Neural progenitor cell (in vitro differentiated cells): ENCODE results near the gene PPP1CA. TPM values are rescaled to one million over a fixed set of nuclear protein-coding genes. Genes with fewer than 3 reads are reported as not detected.

Experiments
- DNase-seq: peaks from one replicate; pipeline ENCODE4 v3.0.0-alpha.2; 2016; ENCODE audit warnings: low spot score
- H2AFZ ChIP-seq: fragments of 200-600 bp; sonication (generic); replicated peaks from 2 replicates; pipeline ENCODE4 v1.6.1; 2016; ENCODE audit warnings: antibody characterized with exemption
- H3F3A ChIP-seq: fragments of 200-600 bp; sonication (generic); 2 replicates; pipeline ENCODE4 v1.6.1; 2016; ENCODE audit warnings: antibody characterized with exemption, low read depth
- H3K27ac ChIP-seq: fragments of 200-600 bp; sonication (generic); 2 replicates; pipeline ENCODE4 v1.5.1; 2016; ENCODE audit warnings: mild to moderate bottlenecking
- H3K27me3 ChIP-seq: fragments of 200-600 bp; sonication (generic); 2 replicates; pipeline ENCODE4 v1.6.1; 2016; ENCODE audit warnings: mild to moderate bottlenecking, moderate library complexity
- H3K36me3 ChIP-seq: fragments of 200-600 bp; sonication (generic); 2 replicates; pipeline ENCODE4 v1.5.1; 2016
- H3K4me1 ChIP-seq: fragments of 200-600 bp; sonication (generic); 2 replicates; pipeline ENCODE4 v1.6.1; 2016; ENCODE audit warnings: mixed run types
- H3K4me2 ChIP-seq: fragments of 200-600 bp; sonication (generic); 2 replicates; pipeline ENCODE4 v1.6.1; 2016
- H3K4me3 ChIP-seq: fragments of 200-600 bp; sonication (generic); 2 replicates; pipeline ENCODE4 v1.5.1; 2016
- H3K79me2 ChIP-seq: fragments of 200-600 bp; sonication (generic); 2 replicates; pipeline ENCODE4 v1.6.1; 2016; ENCODE audit warnings: low read depth
- H3K9ac ChIP-seq: fragments of 200-600 bp; sonication (generic); 2 replicates; pipeline ENCODE4 v1.6.1; 2016
- H3K9me3 ChIP-seq: fragments of 200-600 bp; sonication (generic); 2 replicates; pipeline ENCODE4 v1.5.1; 2016; ENCODE audit warnings: low read depth
- H4K20me1 ChIP-seq: fragments of 200-600 bp; sonication (generic); 2 replicates; pipeline ENCODE4 v1.6.1; 2016; ENCODE audit warnings: low read depth
- H3K27ac Mint-ChIP-seq: 3 replicates; pipeline ENCODE4 v1.8.0; 2021; ENCODE audit warnings: mixed read lengths
- H3K27me3 Mint-ChIP-seq: 2 replicates; pipeline ENCODE4 v1.8.0; 2022; ENCODE audit warnings: low read depth, mild to moderate bottlenecking, inconsistent platforms, moderate library complexity, mixed read lengths; ENCODE audit not compliant: insufficient read depth
- H3K36me3 Mint-ChIP-seq: 3 replicates; pipeline ENCODE4 v1.8.0; 2021; ENCODE audit warnings: mixed read lengths
- H3K4me1 Mint-ChIP-seq: 3 replicates; pipeline ENCODE4 v1.8.0; 2021; ENCODE audit warnings: mixed read lengths
- H3K4me3 Mint-ChIP-seq: 3 replicates; pipeline ENCODE4 v1.8.0; 2021; ENCODE audit warnings: mild to moderate bottlenecking, moderate library complexity, mixed read lengths
- H3K9me3 Mint-ChIP-seq: 3 replicates; pipeline ENCODE4 v1.8.0; 2020; ENCODE audit warnings: mixed read lengths
- EZH2 ChIP-seq: fragments of 200-600 bp; sonication (generic); IDR thresholded peaks from 2 replicates; pipeline ENCODE4 v1.6.1; 2017; ENCODE audit warnings: antibody characterized with exemption, mild to moderate bottlenecking, moderate library complexity
- EZH2phosphoT487 ChIP-seq: fragments of 200-600 bp; sonication (generic); IDR thresholded peaks from 2 replicates; pipeline ENCODE4 v1.6.1; 2017; ENCODE audit warnings: antibody characterized with exemption
- total RNA-seq: library from RNA; depleted of rRNA; stranded (reverse); fragments of >200 nt; gene quantifications from 2 replicates; pipeline ENCODE4 v1.2.3, GENCODE V29; 2015; ENCODE audit warnings: low replicate concordance
- TF ChIP-seq, protein P1 (sequence below): fragments of 200-600 bp; sonication (generic); IDR thresholded peaks from 2 replicates; pipeline ENCODE4 v1.5.1; 2017; ENCODE audit warnings: antibody characterized with exemption, mild to moderate bottlenecking

PPP1CA gene
- total RNA-seq, 1 donor from 2014 or later = 102 TPM

DNA sequence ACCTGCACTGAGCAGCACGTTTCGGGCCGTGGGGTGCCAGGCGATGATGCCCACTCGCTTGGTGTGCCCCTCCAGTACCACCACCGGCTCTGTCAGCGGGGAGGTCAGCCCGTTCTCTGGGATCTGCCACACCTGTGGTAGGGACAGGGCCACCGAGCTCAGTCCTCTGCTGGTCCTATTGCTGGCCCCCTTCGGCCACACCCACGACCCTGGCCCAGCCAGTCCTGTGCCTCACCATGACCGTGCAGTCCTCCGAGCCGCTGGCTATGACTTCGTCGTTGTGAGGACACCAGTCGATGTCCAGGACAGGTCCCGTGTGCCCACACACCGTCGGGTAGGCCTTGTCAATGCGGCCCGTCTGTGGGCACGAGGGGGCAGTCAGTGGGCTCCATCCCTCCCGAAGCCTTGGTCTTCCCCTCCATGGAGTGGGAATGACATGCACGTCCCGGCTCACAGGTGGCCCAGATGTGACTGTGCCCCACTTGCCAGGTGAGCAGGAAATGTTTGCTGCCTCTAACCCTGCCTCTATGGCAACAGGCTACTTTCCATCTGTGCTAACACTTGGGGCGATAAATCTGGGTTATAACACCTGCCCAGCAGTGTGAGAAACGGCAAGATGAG lies 40.2 kb upstream of the PPP1CA start:
- Histone ChIP-seq H3K4me3 (no peak overlapping the region), H3F3A (peaks cover 19% of the 10 kb centered on the region), H3K9me3 (no peaks in the 10 kb centered on the region), H3K9ac (no peak overlapping the region), H4K20me1 (no peaks in the 10 kb centered on the region), H3K4me2 (no peak overlapping the region), H3K79me2 (no peaks in the 10 kb centered on the region), H2AFZ (no peak overlapping the region), H3K36me3 (no peaks in the 10 kb centered on the region), H3K27me3 (no peaks in the 10 kb centered on the region), H3K4me1 (no peaks in the 10 kb centered on the region), H3K27ac (no peak overlapping the region)
- Mint-ChIP-seq H3K27me3 (peaks cover 2% of the 10 kb centered on the region), H3K4me1 (peaks cover 11% of the 10 kb centered on the region), H3K27ac (no peak overlapping the region), H3K4me3 (peak overlapping the region; percentile 89), H3K9me3 (no peaks in the 10 kb centered on the region), H3K36me3 (peaks cover 6% of the 10 kb centered on the region)
- no peak for TF ChIP-seq EZH2phosphoT487
- no peak for TF ChIP-seq EZH2
- TF ChIP-seq, protein P1, sequence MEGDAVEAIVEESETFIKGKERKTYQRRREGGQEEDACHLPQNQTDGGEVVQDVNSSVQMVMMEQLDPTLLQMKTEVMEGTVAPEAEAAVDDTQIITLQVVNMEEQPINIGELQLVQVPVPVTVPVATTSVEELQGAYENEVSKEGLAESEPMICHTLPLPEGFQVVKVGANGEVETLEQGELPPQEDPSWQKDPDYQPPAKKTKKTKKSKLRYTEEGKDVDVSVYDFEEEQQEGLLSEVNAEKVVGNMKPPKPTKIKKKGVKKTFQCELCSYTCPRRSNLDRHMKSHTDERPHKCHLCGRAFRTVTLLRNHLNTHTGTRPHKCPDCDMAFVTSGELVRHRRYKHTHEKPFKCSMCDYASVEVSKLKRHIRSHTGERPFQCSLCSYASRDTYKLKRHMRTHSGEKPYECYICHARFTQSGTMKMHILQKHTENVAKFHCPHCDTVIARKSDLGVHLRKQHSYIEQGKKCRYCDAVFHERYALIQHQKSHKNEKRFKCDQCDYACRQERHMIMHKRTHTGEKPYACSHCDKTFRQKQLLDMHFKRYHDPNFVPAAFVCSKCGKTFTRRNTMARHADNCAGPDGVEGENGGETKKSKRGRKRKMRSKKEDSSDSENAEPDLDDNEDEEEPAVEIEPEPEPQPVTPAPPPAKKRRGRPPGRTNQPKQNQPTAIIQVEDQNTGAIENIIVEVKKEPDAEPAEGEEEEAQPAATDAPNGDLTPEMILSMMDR = no peak
- no peak for DNase-seq

GRCh38 chr11:67441098-67441563 lies 39.5 kb upstream of the PPP1CA start:
- no peak overlapping the region for H3K9ac ChIP-seq
- H3K4me3 Mint-ChIP-seq = no peak overlapping the region
- no peak overlapping the region for H3K4me3 ChIP-seq
- H2AFZ ChIP-seq = no peak overlapping the region
- H3K9me3 Mint-ChIP-seq = no peaks in the 10 kb centered on the region
- no peaks in the 10 kb centered on the region for H3K36me3 ChIP-seq
- TF ChIP-seq EZH2 (no peak), EZH2phosphoT487 (no peak)
- TF ChIP-seq, protein P1 = no peak
- no peak overlapping the region for H3K4me2 ChIP-seq
- no peaks in the 10 kb centered on the region for H3K79me2 ChIP-seq
- H3F3A ChIP-seq = peaks cover 19% of the 10 kb centered on the region
- no peaks in the 10 kb centered on the region for H3K9me3 ChIP-seq
- no peak for DNase-seq
- peaks cover 14% of the 10 kb centered on the region for H3K4me1 Mint-ChIP-seq
- peaks cover 8% of the 10 kb centered on the region for H3K36me3 Mint-ChIP-seq
- H3K27me3 ChIP-seq = no peaks in the 10 kb centered on the region
- H3K27me3 Mint-ChIP-seq = peaks cover 2% of the 10 kb centered on the region
- no peak overlapping the region for H3K27ac ChIP-seq
- H3K4me1 ChIP-seq = no peaks in the 10 kb centered on the region
- no peak overlapping the region for H3K27ac Mint-ChIP-seq
- H4K20me1 ChIP-seq = no peaks in the 10 kb centered on the region

DNA sequence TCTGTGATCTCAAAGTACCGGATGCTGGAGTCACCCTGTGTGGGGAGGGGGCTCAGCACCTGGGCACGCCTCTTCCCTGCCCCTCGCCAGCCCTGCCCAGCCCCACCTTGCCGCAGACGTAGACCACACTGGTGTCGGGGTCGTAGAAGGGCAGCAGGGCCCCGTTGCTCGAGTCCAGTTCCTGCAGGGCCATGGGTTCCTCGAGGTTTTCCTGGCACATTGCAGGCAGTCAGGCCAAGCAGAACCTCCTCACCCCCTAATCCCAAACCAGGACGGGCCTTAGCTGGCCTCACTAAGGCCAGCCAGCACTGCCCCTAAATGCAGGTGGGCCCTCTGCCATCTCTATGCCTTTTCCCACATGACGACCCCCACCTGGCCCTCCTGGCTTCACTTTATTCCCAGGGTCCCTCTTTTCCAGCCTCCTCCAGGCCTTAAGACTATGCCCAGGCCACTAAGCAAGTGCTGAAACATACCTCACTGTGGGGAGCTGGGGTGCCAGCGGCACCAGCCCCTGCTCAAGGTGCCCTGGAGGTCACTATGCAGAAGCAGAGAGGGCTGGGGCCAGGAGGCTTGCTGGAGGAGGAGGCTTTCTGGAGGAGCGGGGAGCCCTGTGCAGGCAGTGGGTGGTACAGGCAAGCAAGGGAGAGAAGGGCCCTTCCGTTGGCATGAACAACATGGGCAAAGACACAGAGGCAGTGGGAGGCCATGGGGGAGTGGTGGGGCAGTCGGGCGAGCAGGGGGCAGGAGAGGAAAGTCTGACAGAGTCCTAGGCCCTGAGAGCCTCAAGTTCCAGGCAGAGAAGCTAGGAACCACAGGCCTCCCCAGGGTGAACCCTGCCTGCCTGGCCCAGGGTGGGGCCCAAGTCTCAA lies 38.8 kb upstream of the PPP1CA start:
- Mint-ChIP-seq H3K36me3 (peaks cover 8% of the 10 kb centered on the region), H3K27me3 (peaks cover 2% of the 10 kb centered on the region), H3K4me1 (peaks cover 12% of the 10 kb centered on the region), H3K9me3 (no peaks in the 10 kb centered on the region), H3K27ac (no peak overlapping the region), H3K4me3 (peak overlapping the region; percentile 44)
- Histone ChIP-seq H3K4me2 (no peak overlapping the region), H3K27ac (no peak overlapping the region), H3K27me3 (no peaks in the 10 kb centered on the region), H2AFZ (no peak overlapping the region), H3K9me3 (no peaks in the 10 kb centered on the region), H3K79me2 (no peaks in the 10 kb centered on the region), H3K36me3 (no peaks in the 10 kb centered on the region), H3F3A (peaks cover 19% of the 10 kb centered on the region), H3K4me1 (no peaks in the 10 kb centered on the region), H3K9ac (no peak overlapping the region), H4K20me1 (no peaks in the 10 kb centered on the region), H3K4me3 (no peak overlapping the region)
- no peak for TF ChIP-seq EZH2
- DNase-seq = no peak
